Activated T-cell treated with anti-CD3 and anti-CD28 coated beads, Interleukin-2, amount 50 U/mL, for 1 hour (primary cell): ENCODE measurements around the gene SERPINA1.
"Not testable (repeated sequence)": the region's sequence is repeated elsewhere in the genome, so short reads cannot be mapped to it uniquely, and the experiment has no call there.

Experiments used
- DNase-seq: peaks from one replicate; pipeline ENCODE4 v3.0.0-alpha.2; 2020

SERPINA1 gene

DNA sequence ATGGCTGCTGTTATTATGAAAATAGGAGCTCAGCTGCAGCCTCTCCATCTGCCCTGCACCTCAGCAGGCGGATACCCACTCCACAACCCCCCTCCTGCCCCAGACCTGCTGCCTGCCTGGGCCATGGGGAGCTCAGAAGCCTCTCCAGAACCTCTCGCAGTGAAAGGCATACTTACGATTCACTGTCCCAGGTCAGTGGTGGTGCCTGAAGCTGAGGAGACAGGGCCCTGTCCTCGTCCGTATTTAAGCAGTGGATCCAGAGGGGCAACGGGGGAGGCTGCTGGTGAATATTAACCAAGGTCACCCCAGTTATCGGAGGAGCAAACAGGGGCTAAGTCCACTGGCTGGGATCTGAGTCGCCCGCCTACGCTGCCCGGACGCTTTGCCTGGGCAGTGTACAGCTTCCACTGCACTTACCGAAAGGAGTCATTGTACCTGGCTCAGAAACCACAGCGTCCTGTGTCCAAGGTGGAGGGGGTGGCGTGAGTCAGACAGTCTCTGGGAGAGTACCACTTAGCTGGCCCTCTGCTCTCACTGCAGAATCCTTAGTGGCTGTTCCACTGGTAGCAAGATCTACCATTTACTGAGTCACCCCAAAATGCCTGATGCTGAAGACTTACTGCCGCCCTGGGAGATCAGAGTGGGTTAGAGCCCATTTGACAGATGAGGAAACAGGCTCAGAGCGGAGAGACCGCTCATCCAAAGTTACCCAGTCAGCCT is at the start of gene SERPINA1:
SERPINA1 (minus strand) TSS at position 219 of the 720 bp plus-strand sequence. CDS start 5,365 bp downstream, outside the sequence.
- DNase-seq: no peak

DNA sequence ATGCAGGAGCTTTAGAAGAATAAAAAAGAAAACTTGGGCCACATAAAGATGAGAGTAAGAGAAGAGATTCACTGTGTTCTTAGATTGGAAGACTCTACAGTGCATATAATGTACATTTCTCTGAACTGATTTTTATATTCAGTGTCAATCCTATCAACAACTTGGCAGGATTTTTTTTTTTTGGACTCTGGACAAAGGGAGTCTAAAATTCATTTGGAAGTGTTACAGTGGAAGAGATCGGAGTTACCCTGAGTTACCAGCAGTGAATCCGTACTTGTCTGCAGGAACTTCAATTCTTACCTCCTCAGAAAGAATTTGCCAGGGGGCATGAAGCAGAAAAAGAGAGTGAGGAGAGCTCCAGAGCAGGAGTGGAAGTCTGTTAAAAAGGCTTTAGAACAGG is 40.2 kb upstream of the SERPINA1 start:
- no peak for DNase-seq

DNA sequence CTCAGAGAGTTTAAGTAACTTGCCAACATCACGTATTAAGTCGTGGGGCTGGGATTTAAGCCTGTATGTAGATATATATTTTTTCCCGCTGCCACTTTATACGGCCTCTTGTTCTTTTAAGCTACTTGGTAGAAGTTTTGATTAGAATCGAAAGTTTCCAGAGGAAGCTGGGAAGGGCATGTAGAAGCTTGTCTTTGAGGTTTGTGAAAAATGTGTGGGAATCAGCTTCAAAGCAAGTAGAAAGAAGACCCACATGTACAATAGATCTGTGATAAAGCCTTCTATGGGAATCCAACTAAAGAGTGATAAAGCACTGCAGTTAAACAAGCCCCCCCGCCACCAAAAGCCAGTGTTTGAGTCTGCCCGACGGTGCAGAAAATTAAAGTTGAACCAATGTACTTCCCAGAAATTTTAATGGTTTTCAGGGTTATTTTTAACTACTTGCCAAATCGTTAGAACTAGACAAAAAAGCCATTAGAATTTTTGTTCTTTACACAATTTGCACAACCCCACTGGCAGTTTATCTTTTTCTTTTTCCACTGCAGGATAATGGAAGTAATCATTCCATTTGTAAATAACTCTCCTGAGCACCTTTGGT is 38.7 kb upstream of the SERPINA1 start:
- no peak for DNase-seq

DNA sequence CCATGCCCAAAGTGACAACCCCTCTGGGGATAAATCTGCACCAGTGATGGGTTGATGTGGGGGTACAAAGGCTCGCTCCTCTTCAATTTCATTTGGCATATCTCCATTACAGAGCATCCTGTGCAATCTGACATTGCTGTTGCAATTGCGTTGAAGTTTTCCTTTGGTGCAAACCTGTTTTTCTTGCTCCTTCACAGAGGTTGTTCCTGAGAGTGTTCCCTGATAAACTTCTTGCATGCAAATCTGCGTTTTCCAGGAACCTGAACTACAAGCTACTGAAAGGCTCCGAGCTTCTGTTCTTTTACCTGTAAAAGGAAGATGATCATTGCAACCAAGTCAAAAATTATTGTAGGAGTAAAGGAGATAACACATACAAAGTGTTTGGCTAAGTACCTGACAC is 38.1 kb upstream of the SERPINA1 start:
- no peak for DNase-seq

DNA sequence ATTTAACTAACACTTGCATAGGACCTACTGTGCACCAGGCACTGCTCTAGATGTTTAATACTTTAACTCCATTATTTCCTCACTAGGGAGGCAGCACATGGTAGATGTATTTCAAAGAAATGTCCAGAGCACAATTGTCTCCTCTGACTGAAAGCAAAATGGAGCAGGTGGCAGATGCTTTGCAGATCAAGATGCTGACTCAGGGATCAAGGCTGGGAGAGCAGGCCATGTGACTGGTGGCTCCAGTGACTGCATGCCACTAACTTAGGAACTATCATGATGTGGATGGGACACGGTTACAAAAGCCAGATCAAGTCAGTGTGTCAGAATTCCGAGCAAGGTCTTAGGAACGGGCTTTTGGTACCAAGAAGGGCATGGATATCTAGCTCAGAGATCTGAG is 36.0 kb upstream of the SERPINA1 start:
- DNase-seq: no peak

DNA sequence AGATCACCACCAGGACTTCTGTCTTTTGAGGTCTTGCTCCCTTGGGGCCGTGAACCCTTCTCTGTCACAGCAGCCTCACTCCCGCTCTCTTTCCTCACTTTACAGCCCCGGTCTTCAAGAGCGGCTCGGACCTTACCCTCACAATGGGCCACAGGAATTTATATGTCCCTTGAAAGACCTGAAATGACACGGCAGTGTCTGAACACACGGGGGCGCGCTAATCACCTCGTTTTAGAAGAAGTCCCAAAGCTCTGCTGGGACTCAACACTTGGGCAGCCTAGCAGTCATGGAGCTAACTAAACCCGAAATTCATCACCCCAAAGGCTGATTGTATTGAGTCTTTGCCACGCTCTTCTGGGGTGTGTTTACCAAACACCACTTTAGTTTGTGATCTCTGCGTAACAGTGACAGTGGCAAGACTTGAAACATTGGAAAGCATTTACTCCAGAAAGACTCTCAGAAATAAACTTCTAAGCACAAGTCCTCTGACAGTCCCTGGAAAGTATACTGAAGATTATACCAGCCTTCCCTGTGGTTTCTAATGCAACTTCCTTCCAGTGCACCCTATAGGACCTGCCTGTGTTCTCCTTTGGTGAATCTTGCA is 35.2 kb upstream of the SERPINA1 start:
- DNase-seq: no peak

GRCh38 chr14:94421316-94421715 is 32.9 kb upstream of the SERPINA1 start:
- no peak for DNase-seq

- not testable (repeated sequence) for DNase-seq
These were observed 29.2 kb upstream of the SERPINA1 start for GRCh38 chr14:94417497-94418205.

- DNase-seq: no peak
These were observed 24.6 kb upstream of the SERPINA1 start for GRCh38 chr14:94412671-94413638.

DNA sequence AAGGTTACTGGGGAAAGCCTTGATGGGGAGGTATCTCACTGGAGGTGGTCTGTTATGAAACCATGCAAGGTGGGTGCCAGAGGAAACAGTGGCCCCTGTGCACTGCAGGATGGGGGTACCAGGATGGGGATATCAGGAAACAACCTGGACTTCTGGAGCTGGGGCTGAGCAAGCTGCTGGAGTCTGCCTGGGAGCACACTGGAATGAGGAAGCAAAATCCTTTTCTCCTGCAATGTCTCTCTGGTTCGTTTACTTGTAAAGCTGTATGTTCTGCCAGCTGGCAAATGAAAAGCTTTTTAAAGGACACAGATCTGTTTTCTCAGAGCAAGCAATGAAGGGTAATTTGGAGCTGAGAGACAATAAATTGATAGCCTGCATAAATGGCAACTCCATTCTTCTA is 23.2 kb upstream of the SERPINA1 start:
- DNase-seq: no peak

GRCh38 chr14:94409430-94409829 is 21.0 kb upstream of the SERPINA1 start:
- DNase-seq: not testable (repeated sequence)

DNA sequence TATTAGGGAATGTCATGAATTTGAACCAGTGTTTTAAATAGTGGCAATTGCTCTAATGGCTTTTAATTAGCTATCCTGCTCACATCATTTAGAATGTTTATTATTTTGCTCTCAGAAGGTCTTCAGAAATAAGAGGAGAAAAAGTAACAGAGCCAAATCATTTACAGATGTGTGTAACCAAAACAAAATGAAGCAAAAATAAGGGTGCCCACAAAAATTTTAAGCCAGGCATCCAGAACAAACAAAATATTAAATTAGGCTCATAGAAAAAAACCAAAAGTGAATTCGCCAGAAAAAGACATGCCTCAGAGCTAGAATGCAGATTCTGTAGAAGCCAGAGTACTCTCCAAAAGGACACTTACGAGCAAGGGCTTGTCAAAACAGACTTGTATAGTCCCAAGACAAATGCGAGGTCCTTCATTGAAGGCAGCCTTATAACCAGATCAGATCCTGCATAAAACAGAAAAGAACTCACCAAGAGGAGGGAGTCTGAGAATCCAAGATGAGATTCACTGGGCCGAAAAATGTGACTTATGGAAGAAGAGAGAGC is 20.2 kb upstream of the SERPINA1 start:
- no peak for DNase-seq

GRCh38 chr14:94407906-94408305 is 19.5 kb upstream of the SERPINA1 start:
- DNase-seq: no peak

- DNase-seq: no peak
These were observed 18.5 kb upstream of the SERPINA1 start for GRCh38 chr14:94406910-94407309.

DNA sequence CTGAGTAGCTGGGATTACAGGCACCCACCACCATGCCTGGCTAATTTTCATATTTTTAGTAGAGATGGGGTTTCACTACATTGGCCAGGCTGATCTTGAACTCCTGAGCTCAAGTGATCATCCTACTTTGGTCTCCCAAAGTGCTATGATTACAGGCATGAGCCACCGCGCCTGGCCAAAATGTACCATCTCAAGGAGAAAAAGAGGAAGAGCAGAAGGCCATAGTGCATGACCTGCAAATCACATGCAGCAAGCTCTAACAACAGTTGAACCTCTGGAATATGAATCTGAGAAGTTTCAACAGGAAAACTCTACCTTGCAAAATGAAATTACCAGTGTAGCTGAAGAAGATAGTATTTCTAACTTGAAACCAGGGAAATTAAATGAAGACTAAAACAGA is 17.1 kb upstream of the SERPINA1 start:
- DNase-seq: no peak

DNA sequence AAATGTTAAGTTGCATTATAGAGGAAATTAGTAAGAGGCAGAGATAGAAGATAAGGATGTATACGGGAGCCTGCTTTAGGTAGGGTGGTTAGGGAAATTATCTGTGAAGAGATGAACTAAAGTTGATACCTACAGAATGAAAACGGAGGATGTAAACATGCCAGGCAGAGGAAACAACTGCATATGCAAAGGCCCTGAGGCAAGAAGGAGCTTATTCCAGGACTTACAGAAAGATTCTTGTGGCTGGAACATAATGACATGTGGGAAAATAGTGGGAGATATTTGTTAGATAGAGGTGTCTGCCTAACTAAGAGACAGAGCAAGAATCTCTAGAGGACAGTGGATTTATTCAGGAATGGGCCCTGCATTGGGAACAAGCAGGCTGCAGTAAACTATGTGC is 16.2 kb upstream of the SERPINA1 start:
- DNase-seq: no peak

DNA sequence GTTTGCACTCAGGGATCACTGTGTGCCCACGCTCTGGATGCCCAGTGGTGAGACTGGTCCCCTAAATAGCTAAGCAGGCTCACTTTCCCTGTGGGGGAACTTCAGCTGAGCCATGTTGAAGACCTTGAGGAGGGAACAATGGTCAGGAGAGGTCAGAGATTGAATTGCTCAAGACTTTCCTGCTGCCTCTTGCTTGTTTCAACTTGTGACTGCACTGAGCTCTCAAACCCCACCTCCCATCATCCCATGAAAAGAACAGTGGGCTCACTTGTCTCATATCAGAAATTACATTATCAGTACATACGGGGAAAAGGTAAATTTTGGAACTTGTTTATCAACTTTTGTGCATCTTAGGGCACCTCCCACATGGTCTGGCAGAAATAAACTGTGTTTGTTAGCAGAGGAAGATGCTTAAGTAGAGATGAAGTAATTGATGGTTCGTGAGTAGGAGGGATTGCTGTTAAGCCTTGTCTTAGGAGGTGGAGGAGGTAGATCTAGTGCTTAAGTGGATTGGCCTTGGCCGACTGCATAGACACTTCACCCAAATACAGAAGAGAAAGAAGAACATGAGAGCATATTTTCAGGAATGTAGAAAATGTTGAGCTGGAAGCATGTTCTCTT is 15.0 kb upstream of the SERPINA1 start:
- no peak for DNase-seq

DNA sequence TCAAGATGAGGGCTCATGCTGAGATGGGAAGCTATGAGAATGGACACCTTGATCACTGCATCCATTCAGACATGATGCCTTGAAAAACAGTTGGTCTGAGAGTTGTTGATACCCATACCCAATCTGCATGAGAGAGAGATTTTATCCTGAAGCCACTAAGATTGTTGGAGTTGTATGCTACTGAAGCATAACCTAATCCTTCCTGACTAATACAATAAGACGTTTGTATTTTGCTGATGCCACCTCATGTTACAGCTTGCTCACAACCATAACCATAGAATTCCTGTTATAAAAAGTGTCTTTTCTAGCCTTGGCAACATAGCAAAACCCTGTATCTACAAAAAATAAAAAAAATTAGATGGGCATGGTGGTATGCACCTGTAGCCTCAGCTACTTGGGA is 12.7 kb upstream of the SERPINA1 start:
- no peak for DNase-seq

DNA sequence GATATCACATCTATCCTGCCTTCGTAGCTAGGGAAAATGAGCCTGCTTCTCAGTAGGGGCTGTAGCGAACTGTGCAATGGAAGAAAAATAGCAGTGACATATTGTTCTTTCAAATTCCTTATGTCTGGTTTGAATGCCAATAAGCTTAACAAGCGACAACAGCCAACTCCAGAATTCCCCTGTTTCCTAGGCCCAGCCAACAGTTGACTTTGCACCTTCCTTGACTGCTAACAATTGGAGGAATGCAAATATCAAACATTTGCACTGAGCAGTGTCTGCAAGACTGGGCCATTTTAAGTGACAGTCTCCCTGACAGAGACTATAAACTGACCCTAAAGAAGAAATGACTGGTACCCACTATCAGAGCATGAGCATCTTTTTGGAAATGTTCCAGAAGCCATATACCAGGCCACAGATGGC is 12.0 kb upstream of the SERPINA1 start:
- DNase-seq: no peak

- no peak for DNase-seq
These were observed 10.1 kb upstream of the SERPINA1 start for GRCh38 chr14:94398536-94398935.

DNA sequence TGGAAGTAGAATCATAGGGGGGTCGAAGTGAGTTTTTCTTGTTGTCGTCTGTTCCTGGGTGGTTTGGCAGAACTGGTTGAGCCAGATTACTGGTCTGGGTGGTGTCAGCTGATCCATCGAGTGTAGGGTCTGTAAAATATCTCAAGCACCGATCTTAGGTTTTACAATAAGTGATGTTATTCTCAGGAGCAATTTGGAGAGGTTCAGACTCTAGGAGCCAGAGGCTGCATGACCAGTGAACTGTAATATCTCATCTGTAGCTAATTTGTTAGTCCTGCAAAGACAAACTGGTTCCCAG is 9.7 kb upstream of the SERPINA1 start:
- no peak for DNase-seq
